Measurements from ENCODE around the gene PCDHGA12. TPM values are rescaled to one million over a fixed set of nuclear protein-coding genes. Genes with fewer than 3 reads are reported as not detected.

Gene PCDHGA12
- total RNA-seq = 6.7 and 8.2 TPM in 2 replicates

GRCh38 chr5:141430332-141431113 lies at the start of gene PCDHGA12:
Gene PCDHGA12, plus strand, starts transcription at chr5:141430507. Its CDS starts 253 bp downstream, at chr5:141430760.

GRCh38 chr5:141382469-141383294 lies 47.6 kb upstream of the PCDHGA12 start, which contains the start of gene PCDHGA7:
Gene PCDHGA7, plus strand, starts transcription at chr5:141382742. Its CDS starts 158 bp downstream, at chr5:141382900.

GRCh38 chr5:141387557-141388311 lies 42.6 kb upstream of the PCDHGA12 start, which contains the start of gene PCDHGB4:
Gene PCDHGB4, plus strand, starts transcription at chr5:141387698. Its CDS starts 187 bp downstream, at chr5:141387885.

GRCh38 chr5:141392429-141393198 lies 37.7 kb upstream of the PCDHGA12 start, which contains the start of gene PCDHGA8:
Gene PCDHGA8, plus strand, starts transcription at chr5:141392633. Its CDS starts 181 bp downstream, at chr5:141392814.

GRCh38 chr5:141397756-141398551 lies 32.4 kb upstream of the PCDHGA12 start, which contains the start of gene PCDHGB5:
Gene PCDHGB5, plus strand, starts transcription at chr5:141397947. Its CDS starts 181 bp downstream, at chr5:141398128.

GRCh38 chr5:141402553-141403243 lies 27.6 kb upstream of the PCDHGA12 start, which contains the start of gene PCDHGA9:
Gene PCDHGA9, plus strand, starts transcription at chr5:141402778. Its CDS starts 175 bp downstream, at chr5:141402953.

GRCh38 chr5:141407790-141408505 lies 22.4 kb upstream of the PCDHGA12 start, which contains the start of gene PCDHGB6:
Gene PCDHGB6, plus strand, starts transcription at chr5:141408021. Its CDS starts 182 bp downstream, at chr5:141408203.

GRCh38 chr5:141412854-141413539 lies 17.3 kb upstream of the PCDHGA12 start, which contains the start of gene PCDHGA10:
Gene PCDHGA10, plus strand, starts transcription at chr5:141412987. Its CDS starts 189 bp downstream, at chr5:141413176.

GRCh38 chr5:141417494-141418172 lies 12.7 kb upstream of the PCDHGA12 start, which contains the start of gene PCDHGB7:
Gene PCDHGB7, plus strand, starts transcription at chr5:141417677. Its CDS starts 183 bp downstream, at chr5:141417860.

GRCh38 chr5:141420855-141421488 lies 9.3 kb upstream of the PCDHGA12 start, which contains the start of gene PCDHGA11:
Gene PCDHGA11, plus strand, starts transcription at chr5:141421051. Its CDS starts 177 bp downstream, at chr5:141421228.

GRCh38 chr5:141475625-141476131 lies 45.4 kb downstream of the PCDHGA12 start, which contains the start of gene PCDHGC3:
Gene PCDHGC3, plus strand, starts transcription at chr5:141475966. Its CDS starts 151 bp downstream, at chr5:141476117.

Other genes starting within 250 kb of the PCDHGA12 start
- under 0.01 and 0.11 TPM in 2 replicates for gene PCDHB16, start 248.1 kb upstream of the PCDHGA12 start, total RNA-seq
- 0.54 TPM in 1 of 2 replicates, not detected in the other for gene PCDHB9, start 243.3 kb upstream of the PCDHGA12 start, total RNA-seq
- 0.39 TPM in 1 of 2 replicates, not detected in the other for gene PCDHB10, start 238.2 kb upstream of the PCDHGA12 start, total RNA-seq
- 0.39 TPM in 1 of 2 replicates, not detected in the other for gene PCDHB11, start 230.9 kb upstream of the PCDHGA12 start, total RNA-seq
- gene PCDHB12, start 221.8 kb upstream of the PCDHGA12 start, total RNA-seq = under 0.01 and 0.11 TPM in 2 replicates
- 0.43 and 0.79 TPM in 2 replicates for gene PCDHB13, start 216.6 kb upstream of the PCDHGA12 start, total RNA-seq
- 0.22 and 1.2 TPM in 2 replicates for gene PCDHB14, start 207.2 kb upstream of the PCDHGA12 start, total RNA-seq
- 0.11 and 0.39 TPM in 2 replicates for gene PCDHB15, start 185.1 kb upstream of the PCDHGA12 start, total RNA-seq
- 0.22 and 0.39 TPM in 2 replicates for gene SLC25A2, start 126.5 kb upstream of the PCDHGA12 start, total RNA-seq
- 49.9 and 60.9 TPM in 2 replicates for gene TAF7, start 109.7 kb upstream of the PCDHGA12 start, total RNA-seq
- gene PCDHGA1, start 100.0 kb upstream of the PCDHGA12 start, total RNA-seq = 0.22 and 0.39 TPM in 2 replicates
- 0.43 and 1.2 TPM in 2 replicates for gene PCDHGA2, start 91.7 kb upstream of the PCDHGA12 start, total RNA-seq
- 0.33 and 1.2 TPM in 2 replicates for gene PCDHGA3, start 86.7 kb upstream of the PCDHGA12 start, total RNA-seq
- 0.98 and 2.0 TPM in 2 replicates for gene PCDHGB1, start 80.4 kb upstream of the PCDHGA12 start, total RNA-seq
- gene PCDHGA4, start 75.5 kb upstream of the PCDHGA12 start, total RNA-seq = 1.5 and 2.7 TPM in 2 replicates
- 0.33 and 2.4 TPM in 2 replicates for gene PCDHGB2, start 70.5 kb upstream of the PCDHGA12 start, total RNA-seq
- gene PCDHGA5, start 66.3 kb upstream of the PCDHGA12 start, total RNA-seq = 0.43 and 1.6 TPM in 2 replicates
- gene PCDHGB3, start 60.3 kb upstream of the PCDHGA12 start, total RNA-seq = 3.1 and 5.9 TPM in 2 replicates
- 2.6 and 3.9 TPM in 2 replicates for gene PCDHGA6, start 56.6 kb upstream of the PCDHGA12 start, total RNA-seq
- 2.8 and 5.5 TPM in 2 replicates for gene PCDHGA7, start 47.8 kb upstream of the PCDHGA12 start, total RNA-seq
- gene PCDHGB4, start 42.8 kb upstream of the PCDHGA12 start, total RNA-seq = 12.0 and 13.0 TPM in 2 replicates
- gene PCDHGA8, start 37.9 kb upstream of the PCDHGA12 start, total RNA-seq = 1.2 and 3.5 TPM in 2 replicates
- gene PCDHGB5, start 32.6 kb upstream of the PCDHGA12 start, total RNA-seq = 13.7 and 15.4 TPM in 2 replicates
- gene PCDHGA9, start 27.7 kb upstream of the PCDHGA12 start, total RNA-seq = 4.3 and 5.7 TPM in 2 replicates
- gene PCDHGB6, start 22.5 kb upstream of the PCDHGA12 start, total RNA-seq = 2.3 and 3.1 TPM in 2 replicates
- gene PCDHGA10, start 17.5 kb upstream of the PCDHGA12 start, total RNA-seq = 4.4 and 9.4 TPM in 2 replicates
- gene PCDHGB7, start 12.8 kb upstream of the PCDHGA12 start, total RNA-seq = 1.8 and 7.5 TPM in 2 replicates
- 6.2 and 9.0 TPM in 2 replicates for gene PCDHGA11, start 9.5 kb upstream of the PCDHGA12 start, total RNA-seq
- 9.4 and 10.3 TPM in 2 replicates for gene PCDHGC3, start 45.5 kb downstream of the PCDHGA12 start, total RNA-seq
- 0.54 and 2.4 TPM in 2 replicates for gene PCDHGC4, start 54.5 kb downstream of the PCDHGA12 start, total RNA-seq
- gene PCDHGC5, start 58.6 kb downstream of the PCDHGA12 start, total RNA-seq = 0.22 and 1.6 TPM in 2 replicates
- 34.2 and 47.4 TPM in 2 replicates for gene DIAPH1, start 188.5 kb downstream of the PCDHGA12 start, total RNA-seq
- gene HDAC3, start 206.3 kb downstream of the PCDHGA12 start, total RNA-seq = 60.1 and 66.4 TPM in 2 replicates
- gene RELL2, start 206.5 kb downstream of the PCDHGA12 start, total RNA-seq = 7.5 and 9.7 TPM in 2 replicates
- gene FCHSD1, start 220.9 kb downstream of the PCDHGA12 start, total RNA-seq = 43.6 and 62.1 TPM in 2 replicates

All from placental epithelial cell (primary cell).